Ectodermal cell (in vitro differentiated cells): Measurements from ENCODE around the gene VPS36.

Experiments used
- H3K27ac ChIP-seq: 2 replicates; pipeline ENCODE4 v1.7.0; 2013; ENCODE audit warnings: mild to moderate bottlenecking, low read depth, low read length; ENCODE audit not compliant: insufficient read depth, poor library complexity, severe bottlenecking
- H3K27me3 ChIP-seq: 2 replicates; pipeline ENCODE4 v1.7.0; 2013; ENCODE audit warnings: mild to moderate bottlenecking, low read length; ENCODE audit not compliant: insufficient read depth, control insufficient read depth, poor library complexity, severe bottlenecking
- H3K36me3 ChIP-seq: one replicate; pipeline ENCODE4 v1.7.0; 2013; ENCODE audit warnings: low read length; ENCODE audit not compliant: control insufficient read depth, insufficient read depth
- H3K4me1 ChIP-seq: one replicate; pipeline ENCODE4 v1.7.0; 2013; ENCODE audit warnings: low read length; ENCODE audit not compliant: control insufficient read depth, insufficient read depth
- H3K4me3 ChIP-seq: 2 replicates; pipeline ENCODE4 v1.7.0; 2013; ENCODE audit warnings: low read depth, low read length, control low read depth; ENCODE audit not compliant: insufficient read depth
- H3K9me3 ChIP-seq: 2 replicates; pipeline ENCODE4 v1.7.0; 2013; ENCODE audit warnings: mild to moderate bottlenecking, low read length, moderate library complexity; ENCODE audit not compliant: control insufficient read depth
- whole genome bisulfite sequencing, 2 experiments: methylation state at CpG; one replicate each; pipeline ENCODE4 v1.1.7; 2013; ENCODE audit warnings: missing lambda C conversion rate in 2 of 2; 5-methylcytosine and 5-hydroxymethylcytosine counted together

VPS36 gene

GRCh38 chr13:52406629-52407028 lies 43.8 kb downstream of the VPS36 start:
- Histone ChIP-seq H3K4me1 (no peaks in the 10 kb centered on the region), H3K9me3 (no peaks in the 10 kb centered on the region), H3K36me3 (no peaks in the 10 kb centered on the region), H3K27ac (no peak overlapping the region), H3K27me3 (peaks cover 31% of the 10 kb centered on the region), H3K4me3 (no peak overlapping the region)
- WGBS, 2 experiments = 89 to 95% methylated on average over 4 of the region's 4 CpGs

- no peak within 1 kb of the TSS for H3K27ac ChIP-seq
- peaks cover 31% of the 10 kb centered on the region for H3K27me3 ChIP-seq
- no peaks in the 10 kb centered on the region for H3K36me3 ChIP-seq
- H3K9me3 ChIP-seq = no peaks in the 10 kb centered on the region
- H3K4me1 ChIP-seq = no peaks in the 10 kb centered on the region
- WGBS, 2 experiments = 3% methylated on average over 68 of the region's 68 CpGs
- H3K4me3 ChIP-seq = peak within 1 kb of the TSS; percentile 36
These were observed 44.5 kb downstream of the VPS36 start, which contains the start of gene THSD1 for GRCh38 chr13:52405767-52406494. Gene THSD1, minus strand, starts transcription at chr13:52406172. Its CDS starts 3,572 bp downstream, at chr13:52402600.

GRCh38 chr13:52405369-52405766 lies 45.1 kb downstream of the VPS36 start:
- no peaks in the 10 kb centered on the region for H3K36me3 ChIP-seq
- H3K27ac ChIP-seq = no peak overlapping the region
- no peaks in the 10 kb centered on the region for H3K9me3 ChIP-seq
- peaks cover 31% of the 10 kb centered on the region for H3K27me3 ChIP-seq
- no peaks in the 10 kb centered on the region for H3K4me1 ChIP-seq
- H3K4me3 ChIP-seq = peak overlapping the region; percentile 36
- 30 to 33% methylated on average over 12 to 14 of the region's 14 CpGs for WGBS, 2 experiments

GRCh38 chr13:52399708-52400107 lies 50.7 kb downstream of the VPS36 start:
- Histone ChIP-seq H3K27me3 (peaks cover 7% of the 10 kb centered on the region), H3K4me1 (no peaks in the 10 kb centered on the region), H3K9me3 (no peaks in the 10 kb centered on the region), H3K36me3 (no peaks in the 10 kb centered on the region), H3K4me3 (no peak overlapping the region), H3K27ac (no peak overlapping the region)
- WGBS, 2 experiments = 100% methylated on average over 1 of the region's 1 CpG; no CpG with 5 or more reads in 1 of the 2 experiments

- Histone ChIP-seq H3K4me3 (no peak overlapping the region), H3K9me3 (no peaks in the 10 kb centered on the region), H3K27me3 (peaks cover under 1% of the 10 kb centered on the region), H3K36me3 (no peaks in the 10 kb centered on the region), H3K27ac (no peak overlapping the region), H3K4me1 (no peaks in the 10 kb centered on the region)
- 86 to 90% methylated on average over 1 to 2 of the region's 2 CpGs for WGBS, 2 experiments
These were observed 51.4 kb downstream of the VPS36 start for GRCh38 chr13:52399046-52399445.

GRCh38 chr13:52395704-52396103 lies 54.7 kb downstream of the VPS36 start:
- H3K27ac ChIP-seq = no peak overlapping the region
- H3K9me3 ChIP-seq = no peaks in the 10 kb centered on the region
- H3K27me3 ChIP-seq = no peaks in the 10 kb centered on the region
- H3K4me3 ChIP-seq = no peak overlapping the region
- H3K4me1 ChIP-seq = peaks cover 3% of the 10 kb centered on the region
- no peaks in the 10 kb centered on the region for H3K36me3 ChIP-seq
- 92% methylated on average over 4 of the region's 4 CpGs for WGBS, 2 experiments

GRCh38 chr13:52394586-52394985 lies 55.8 kb downstream of the VPS36 start:
- Histone ChIP-seq H3K9me3 (no peaks in the 10 kb centered on the region), H3K36me3 (no peaks in the 10 kb centered on the region), H3K27ac (no peak overlapping the region), H3K27me3 (no peaks in the 10 kb centered on the region), H3K4me3 (no peak overlapping the region), H3K4me1 (peaks cover 3% of the 10 kb centered on the region)
- WGBS, 2 experiments = 94 to 96% methylated on average over 2 of the region's 2 CpGs

GRCh38 chr13:52393572-52394357 lies 56.7 kb downstream of the VPS36 start:
- Histone ChIP-seq H3K27me3 (no peaks in the 10 kb centered on the region), H3K36me3 (no peaks in the 10 kb centered on the region), H3K9me3 (no peaks in the 10 kb centered on the region), H3K4me3 (no peak overlapping the region), H3K4me1 (peaks cover 3% of the 10 kb centered on the region), H3K27ac (no peak overlapping the region)
- WGBS, 2 experiments = 77 to 84% methylated on average over 8 of the region's 8 CpGs

GRCh38 chr13:52387721-52388120 lies 62.7 kb downstream of the VPS36 start:
- Histone ChIP-seq H3K4me1 (no peaks in the 10 kb centered on the region), H3K27me3 (no peaks in the 10 kb centered on the region), H3K9me3 (no peaks in the 10 kb centered on the region), H3K36me3 (no peaks in the 10 kb centered on the region), H3K4me3 (no peak overlapping the region), H3K27ac (no peak overlapping the region)

GRCh38 chr13:52385870-52386269 lies 64.6 kb downstream of the VPS36 start:
- no peaks in the 10 kb centered on the region for H3K27me3 ChIP-seq
- no peak overlapping the region for H3K4me3 ChIP-seq
- H3K9me3 ChIP-seq = no peaks in the 10 kb centered on the region
- 73 to 91% methylated on average over 4 of the region's 4 CpGs for WGBS, 2 experiments
- no peak overlapping the region for H3K27ac ChIP-seq
- H3K36me3 ChIP-seq = no peaks in the 10 kb centered on the region
- H3K4me1 ChIP-seq = no peaks in the 10 kb centered on the region
